ENCODE results near the gene ZNF483. TPM values are rescaled to one million over a fixed set of nuclear protein-coding genes. Genes with fewer than 3 reads are reported as not detected.
"Not testable (repeated sequence)": the region's sequence is repeated elsewhere in the genome, so short reads cannot be mapped to it uniquely, and the experiment has no call there.

ZNF483 gene
- total and polyA plus RNA-seq, 2 donors (not counting 1 experiment from before 2014, with no cell fraction given), result 0.70 to 4.3 TPM

- TF ChIP-seq, protein P1, sequence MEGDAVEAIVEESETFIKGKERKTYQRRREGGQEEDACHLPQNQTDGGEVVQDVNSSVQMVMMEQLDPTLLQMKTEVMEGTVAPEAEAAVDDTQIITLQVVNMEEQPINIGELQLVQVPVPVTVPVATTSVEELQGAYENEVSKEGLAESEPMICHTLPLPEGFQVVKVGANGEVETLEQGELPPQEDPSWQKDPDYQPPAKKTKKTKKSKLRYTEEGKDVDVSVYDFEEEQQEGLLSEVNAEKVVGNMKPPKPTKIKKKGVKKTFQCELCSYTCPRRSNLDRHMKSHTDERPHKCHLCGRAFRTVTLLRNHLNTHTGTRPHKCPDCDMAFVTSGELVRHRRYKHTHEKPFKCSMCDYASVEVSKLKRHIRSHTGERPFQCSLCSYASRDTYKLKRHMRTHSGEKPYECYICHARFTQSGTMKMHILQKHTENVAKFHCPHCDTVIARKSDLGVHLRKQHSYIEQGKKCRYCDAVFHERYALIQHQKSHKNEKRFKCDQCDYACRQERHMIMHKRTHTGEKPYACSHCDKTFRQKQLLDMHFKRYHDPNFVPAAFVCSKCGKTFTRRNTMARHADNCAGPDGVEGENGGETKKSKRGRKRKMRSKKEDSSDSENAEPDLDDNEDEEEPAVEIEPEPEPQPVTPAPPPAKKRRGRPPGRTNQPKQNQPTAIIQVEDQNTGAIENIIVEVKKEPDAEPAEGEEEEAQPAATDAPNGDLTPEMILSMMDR (conservative IDR thresholded peaks at IDR 0.05 in 1 of 2, IDR thresholded peaks at IDR 0.05 in 1 of 2; ENCODE audit: low read depth in 1 of 2, low read length in 2 of 2), result no peak
- no peak for TF ChIP-seq EZH2 (IDR thresholded peaks at IDR 0.05; ENCODE audit: low read length, missing control alignments)
- Histone ChIP-seq H3K9me3 (ENCODE audit: control insufficient read depth, insufficient read depth, low read depth, low read length) (no peaks in the 10 kb centered on the region), H3K36me3 (ENCODE audit: control insufficient read depth, insufficient read depth, low read length) (no peaks in the 10 kb centered on the region), H3K27ac (ENCODE audit: insufficient read depth, low read length) (peak within 1 kb of the TSS; percentile 79), H3K79me2 (ENCODE audit: control insufficient read depth, insufficient read depth, low read length) (peaks cover 41% of the 10 kb centered on the region), H3K4me1 (ENCODE audit: control insufficient read depth, extremely low read depth, insufficient read depth, low read length) (peaks cover 4% of the 10 kb centered on the region), H3K9ac (ENCODE audit: insufficient read depth, low read length) (peak within 1 kb of the TSS; percentile 84), H3K27me3 (ENCODE audit: control insufficient read depth, insufficient read depth, low read length) (no peaks in the 10 kb centered on the region), H3K4me3 (replicated peaks in 1 of 4; ENCODE audit: control extremely low read depth in 1 of 4, insufficient read depth in 1 of 4, low read depth in 3 of 4, low read length in 4 of 4) (peak within 1 kb of the TSS; percentile 70 to 97 (median 80)), H4K20me1 (ENCODE audit: control insufficient read depth, extremely low read depth, insufficient read depth, low read length) (no peaks in the 10 kb centered on the region), H3K4me2 (ENCODE audit: extremely low read depth, insufficient read depth, low read length) (peak within 1 kb of the TSS; percentile 98), H2AFZ (ENCODE audit: low read length) (peak within 1 kb of the TSS; percentile 96)
- DNase-seq (ENCODE audit: low read depth in 2 of 2), result peak; percentile 81 to 83
These were observed 41.0 kb upstream of the ZNF483 start, which contains the start of gene ECPAS for GRCh38 chr9:111483858-111484571. Gene ECPAS, minus strand, starts transcription at chr9:111484383. Its CDS starts 11,465 bp downstream, at chr9:111472918.

GRCh38 chr9:111484572-111484894 is 40.4 kb upstream of the ZNF483 start:
- Histone ChIP-seq H3K4me1 (ENCODE audit: control insufficient read depth, extremely low read depth, insufficient read depth, low read length) (peaks cover 4% of the 10 kb centered on the region), H3K27me3 (ENCODE audit: control insufficient read depth, insufficient read depth, low read length) (no peaks in the 10 kb centered on the region), H3K9me3 (ENCODE audit: control insufficient read depth, insufficient read depth, low read depth, low read length) (no peaks in the 10 kb centered on the region), H3K36me3 (ENCODE audit: control insufficient read depth, insufficient read depth, low read length) (no peaks in the 10 kb centered on the region), H3K9ac (ENCODE audit: insufficient read depth, low read length) (peak overlapping the region; percentile 83), H4K20me1 (ENCODE audit: control insufficient read depth, extremely low read depth, insufficient read depth, low read length) (no peaks in the 10 kb centered on the region), H2AFZ (ENCODE audit: low read length) (peak overlapping the region; percentile 96), H3K27ac (ENCODE audit: insufficient read depth, low read length) (peak overlapping the region; percentile 79), H3K4me2 (ENCODE audit: extremely low read depth, insufficient read depth, low read length) (peak overlapping the region; percentile 98), H3K79me2 (ENCODE audit: control insufficient read depth, insufficient read depth, low read length) (peaks cover 36% of the 10 kb centered on the region), H3K4me3 (replicated peaks in 1 of 4; ENCODE audit: control extremely low read depth in 1 of 4, insufficient read depth in 1 of 4, low read depth in 3 of 4, low read length in 4 of 4) (peak overlapping the region; percentile 69 to 97 (median 80))
- TF ChIP-seq, protein P1 (conservative IDR thresholded peaks at IDR 0.05 in 1 of 2, IDR thresholded peaks at IDR 0.05 in 1 of 2; ENCODE audit: low read depth in 1 of 2, low read length in 2 of 2), result no peak
- TF ChIP-seq EZH2 (IDR thresholded peaks at IDR 0.05; ENCODE audit: low read length, missing control alignments), result no peak
- no peak for DNase-seq (ENCODE audit: low read depth in 2 of 2)

DNA sequence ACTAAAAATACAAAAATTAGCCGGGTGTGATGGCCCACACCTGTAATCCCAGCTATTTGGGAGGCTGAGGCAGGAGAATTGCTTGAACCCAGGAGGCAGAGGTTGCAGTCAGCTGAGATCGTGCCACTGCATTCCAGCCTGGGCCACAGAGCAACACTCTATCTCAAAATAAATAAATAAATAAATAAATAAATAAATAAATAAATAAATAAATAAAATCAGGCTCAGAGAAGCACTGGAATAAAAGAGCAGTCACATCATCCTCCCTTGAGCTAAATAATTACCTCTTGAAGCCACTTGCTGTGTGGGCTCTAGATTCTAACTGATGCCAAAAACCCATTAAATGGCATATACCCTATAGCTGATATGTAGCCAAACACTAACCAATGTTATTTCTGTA is 27.8 kb upstream of the ZNF483 start:
- H4K20me1 ChIP-seq (ENCODE audit: control insufficient read depth, extremely low read depth, insufficient read depth, low read length); H3K27me3 ChIP-seq (ENCODE audit: control insufficient read depth, insufficient read depth, low read length): not testable (repeated sequence)

More for the DNA sequence above, 27.8 kb upstream of the ZNF483 start:
- H2AFZ ChIP-seq (ENCODE audit: low read length); H3K9ac ChIP-seq (ENCODE audit: insufficient read depth, low read length); DNase-seq (ENCODE audit: low read depth in 2 of 2); H3K9me3 ChIP-seq (ENCODE audit: control insufficient read depth, insufficient read depth, low read depth, low read length); H3K4me1 ChIP-seq (ENCODE audit: control insufficient read depth, extremely low read depth, insufficient read depth, low read length); H3K4me3 ChIP-seq (replicated peaks in 1 of 4; ENCODE audit: control extremely low read depth in 1 of 4, insufficient read depth in 1 of 4, low read depth in 3 of 4, low read length in 4 of 4); H3K27ac ChIP-seq (ENCODE audit: insufficient read depth, low read length); H3K36me3 ChIP-seq (ENCODE audit: control insufficient read depth, insufficient read depth, low read length); H3K79me2 ChIP-seq (ENCODE audit: control insufficient read depth, insufficient read depth, low read length); H3K4me2 ChIP-seq (ENCODE audit: extremely low read depth, insufficient read depth, low read length): not testable (repeated sequence)

Data from fibroblast of lung (primary cell).